Fibroblast of lung (primary cell): ENCODE data around the gene NR2C2. TPM values are rescaled to one million over a fixed set of nuclear protein-coding genes. Genes with fewer than 3 reads are reported as not detected.
"Not testable (repeated sequence)": the region's sequence is repeated elsewhere in the genome, so short reads cannot be mapped to it uniquely, and the experiment has no call there.

Source experiments
- DNase-seq, 2 donors: peaks; one replicate each; pipeline versions ENCODE4 v3.0.0 to v3.0.0-alpha.2; 2010; ENCODE audit warnings: low read depth in 2 of 2
- H2AFZ ChIP-seq: 2 replicates; pipeline ENCODE4 v1.5.1; 2012; ENCODE audit warnings: low read length, control low read depth, inconsistent platforms
- H3K27ac ChIP-seq: 2 replicates; pipeline ENCODE4 v1.5.1; 2011; ENCODE audit warnings: low read length, control low read depth; ENCODE audit not compliant: insufficient read depth
- H3K27me3 ChIP-seq: 2 replicates; pipeline ENCODE4 v1.5.1; 2011; ENCODE audit warnings: mild to moderate bottlenecking, low read length; ENCODE audit not compliant: control insufficient read depth, insufficient read depth
- H3K36me3 ChIP-seq: 2 replicates; pipeline ENCODE4 v1.5.1; 2011; ENCODE audit warnings: low read length; ENCODE audit not compliant: control insufficient read depth, insufficient read depth
- H3K4me1 ChIP-seq: 2 replicates; pipeline ENCODE4 v1.5.1; 2011; ENCODE audit warnings: low read length; ENCODE audit not compliant: control insufficient read depth, insufficient read depth; ENCODE audit errors: extremely low read depth
- H3K4me2 ChIP-seq: 2 replicates; pipeline ENCODE4 v1.5.1; 2011; ENCODE audit warnings: low read length, control low read depth; ENCODE audit not compliant: insufficient read depth; ENCODE audit errors: extremely low read depth
- H3K4me3 ChIP-seq, 4 experiments: fragments of 200-600 bp in 1 of 4; sonication (generic) in 1 of 4; replicated peaks in 1 of 4; 2 replicates each; pipeline ENCODE4 v1.5.1; 2011 to 2016; ENCODE audit warnings: low read length in 4 of 4, low read depth in 3 of 4, mild to moderate bottlenecking in 3 of 4, control low read depth in 2 of 4, inconsistent platforms in 1 of 4, mixed read lengths in 1 of 4; ENCODE audit not compliant: insufficient read depth in 1 of 4; ENCODE audit errors: control extremely low read depth in 1 of 4
- H3K79me2 ChIP-seq: 2 replicates; pipeline ENCODE4 v1.5.1; 2012; ENCODE audit warnings: mild to moderate bottlenecking, low read length, inconsistent platforms; ENCODE audit not compliant: control insufficient read depth, insufficient read depth
- H3K9ac ChIP-seq: 2 replicates; pipeline ENCODE4 v1.5.1; 2011; ENCODE audit warnings: mild to moderate bottlenecking, low read length, control low read depth; ENCODE audit not compliant: insufficient read depth
- H3K9me3 ChIP-seq: 2 replicates; pipeline ENCODE4 v1.5.1; 2012; ENCODE audit warnings: low read depth, low read length; ENCODE audit not compliant: control insufficient read depth, insufficient read depth
- H4K20me1 ChIP-seq: 2 replicates; pipeline ENCODE4 v1.5.1; 2011; ENCODE audit warnings: low read length; ENCODE audit not compliant: control insufficient read depth, insufficient read depth; ENCODE audit errors: extremely low read depth
- CTCF ChIP-seq, 2 donors: IDR thresholded peaks in 1 of 2; conservative IDR thresholded peaks in 1 of 2; 1 replicate in 1 of 2; 2 replicates in 1 of 2; pipeline ENCODE4 v1.5.1; 2011 to 2012; ENCODE audit warnings: low read length in 2 of 2, control low read depth in 1 of 2, inconsistent platforms in 1 of 2, low read depth in 1 of 2, mild to moderate bottlenecking in 1 of 2
- EZH2 ChIP-seq: IDR thresholded peaks from 2 replicates; pipeline ENCODE4 v1.5.1; 2012; ENCODE audit warnings: low read length, control low read depth, mild to moderate bottlenecking; ENCODE audit errors: missing control alignments
- polyA plus RNA-seq, 2 donors: library from polyadenylated mRNA; depleted of rRNA in 1 of 2; stranded (reverse) in 1 of 2; unstranded in 1 of 2; fragments of >200 nt; gene quantifications; 2 replicates each; pipeline ENCODE4 v1.2.1, GENCODE V29; 2011 to 2012; ENCODE audit warnings: missing spikeins in 1 of 2
- total RNA-seq: library from RNA; depleted of rRNA; stranded (reverse); fragments of >200 nt; gene quantifications from 2 replicates; pipeline ENCODE4 v1.2.1, GENCODE V29; 2014

The NR2C2 gene
- total and polyA plus RNA-seq, 2 donors (not counting 1 experiment from before 2014, with no cell fraction given), result 15.0 to 27.9 TPM

GRCh38 chr3:14991151-14991742 is 43.9 kb downstream of the NR2C2 start:
- H3K4me1 ChIP-seq, result peaks cover 7% of the 10 kb centered on the region
- no peaks in the 10 kb centered on the region for H4K20me1 ChIP-seq
- H3K36me3 ChIP-seq, result no peaks in the 10 kb centered on the region
- TF ChIP-seq EZH2, result no peak
- TF ChIP-seq CTCF (conservative IDR thresholded peaks at IDR 0.05 in 1 of 2, IDR thresholded peaks at IDR 0.05 in 1 of 2; ENCODE audit: low read depth in 1 of 2, low read length in 2 of 2), result no peak
- H3K9me3 ChIP-seq, result no peaks in the 10 kb centered on the region
- no peak for DNase-seq
- H3K9ac ChIP-seq, result no peak overlapping the region
- no peak overlapping the region for H3K27ac ChIP-seq
- no peak overlapping the region for H3K4me3 ChIP-seq
- no peak overlapping the region for H2AFZ ChIP-seq
- peaks cover 7% of the 10 kb centered on the region for H3K79me2 ChIP-seq
- no peaks in the 10 kb centered on the region for H3K27me3 ChIP-seq
- H3K4me2 ChIP-seq, result no peak overlapping the region

GRCh38 chr3:14991818-14992612 is 44.6 kb downstream of the NR2C2 start:
- H3K9ac ChIP-seq, result no peak overlapping the region
- H3K79me2 ChIP-seq, result peaks cover 8% of the 10 kb centered on the region
- H2AFZ ChIP-seq, result no peak overlapping the region
- TF ChIP-seq CTCF (conservative IDR thresholded peaks at IDR 0.05 in 1 of 2, IDR thresholded peaks at IDR 0.05 in 1 of 2; ENCODE audit: low read depth in 1 of 2, low read length in 2 of 2) (no peak), EZH2 (no peak)
- no peaks in the 10 kb centered on the region for H4K20me1 ChIP-seq
- H3K27me3 ChIP-seq, result no peaks in the 10 kb centered on the region
- H3K27ac ChIP-seq, result no peak overlapping the region
- no peaks in the 10 kb centered on the region for H3K36me3 ChIP-seq
- DNase-seq, result peak in 1 of 2 donors; percentile 26
- H3K4me1 ChIP-seq, result peaks cover 7% of the 10 kb centered on the region
- H3K4me2 ChIP-seq, result no peak overlapping the region
- no peaks in the 10 kb centered on the region for H3K9me3 ChIP-seq
- no peak overlapping the region for H3K4me3 ChIP-seq

- H3K27me3 ChIP-seq, result no peaks in the 10 kb centered on the region
- no peaks in the 10 kb centered on the region for H4K20me1 ChIP-seq
- H3K4me2 ChIP-seq, result no peak overlapping the region
- no peak for DNase-seq
- peaks cover 3% of the 10 kb centered on the region for H3K79me2 ChIP-seq
- no peaks in the 10 kb centered on the region for H3K4me1 ChIP-seq
- no peak overlapping the region for H3K9ac ChIP-seq
- no peak overlapping the region for H3K4me3 ChIP-seq
- no peak for TF ChIP-seq EZH2
- no peak for TF ChIP-seq CTCF (conservative IDR thresholded peaks at IDR 0.05 in 1 of 2, IDR thresholded peaks at IDR 0.05 in 1 of 2; ENCODE audit: low read depth in 1 of 2, low read length in 2 of 2)
- no peaks in the 10 kb centered on the region for H3K9me3 ChIP-seq
- no peak overlapping the region for H2AFZ ChIP-seq
- H3K27ac ChIP-seq, result no peak overlapping the region
- no peaks in the 10 kb centered on the region for H3K36me3 ChIP-seq
These were observed 50.6 kb downstream of the NR2C2 start for GRCh38 chr3:14997941-14998340.

GRCh38 chr3:14999182-14999581 is 51.8 kb downstream of the NR2C2 start:
- DNase-seq, H3K4me3 ChIP-seq, H3K36me3 ChIP-seq, H2AFZ ChIP-seq, H3K79me2 ChIP-seq, H3K9ac ChIP-seq, H3K4me1 ChIP-seq, H3K9me3 ChIP-seq, H3K27ac ChIP-seq, H3K4me2 ChIP-seq, H3K27me3 ChIP-seq, H4K20me1 ChIP-seq: not testable (repeated sequence)
